ENCODE data around the gene C17orf107. TPM values are rescaled to one million over a fixed set of nuclear protein-coding genes. Genes with fewer than 3 reads are reported as not detected.

Gene C17orf107
- polyA plus RNA-seq, 3 donors = 1.6 to 2.1 (median 1.8) TPM

- no peak for DNase-seq
Measured at GRCh38 chr17:4934173-4934979, 35.0 kb downstream of the C17orf107 start.

GRCh38 chr17:4935650-4936049 is 36.3 kb downstream of the C17orf107 start:
- DNase-seq = no peak

- no peak for DNase-seq
Measured at GRCh38 chr17:4936436-4936835, 37.1 kb downstream of the C17orf107 start.

GRCh38 chr17:4937553-4937952 is 38.2 kb downstream of the C17orf107 start:
- DNase-seq = no peak

- DNase-seq = no peak
Measured at GRCh38 chr17:4938069-4938491, 38.7 kb downstream of the C17orf107 start.

- DNase-seq = no peak
Measured at GRCh38 chr17:4938688-4939545, 39.6 kb downstream of the C17orf107 start.

- DNase-seq = no peak
Measured at GRCh38 chr17:4939546-4939795, 40.1 kb downstream of the C17orf107 start.

- DNase-seq = peak; percentile 100
Measured at GRCh38 chr17:4939796-4940554, 40.6 kb downstream of the C17orf107 start, which contains the start of the genes RNF167 and SLC25A11. TSS of gene RNF167 (plus strand) at chr17:4940268. CDS start at chr17:4940910, 642 bp downstream. TSS of gene SLC25A11 (minus strand) at chr17:4940046. CDS start at chr17:4939910, 136 bp downstream.

- DNase-seq = no peak
Measured at GRCh38 chr17:4940555-4941318, 41.4 kb downstream of the C17orf107 start.

GRCh38 chr17:4941319-4941610 is 41.9 kb downstream of the C17orf107 start:
- no peak for DNase-seq

- DNase-seq = no peak
Measured at GRCh38 chr17:4942760-4943508, 43.6 kb downstream of the C17orf107 start.

GRCh38 chr17:4944163-4944553 is 44.8 kb downstream of the C17orf107 start:
- DNase-seq = no peak

GRCh38 chr17:4944554-4945175 is 45.3 kb downstream of the C17orf107 start:
- DNase-seq = no peak

GRCh38 chr17:4945176-4945943 is 46.0 kb downstream of the C17orf107 start:
- no peak for DNase-seq

- DNase-seq = no peak
Measured at GRCh38 chr17:4945944-4946280, 46.6 kb downstream of the C17orf107 start.

- DNase-seq = no peak
Measured at GRCh38 chr17:4946312-4946976, 47.1 kb downstream of the C17orf107 start.

GRCh38 chr17:4947010-4947410 is 47.7 kb downstream of the C17orf107 start:
- no peak for DNase-seq

GRCh38 chr17:4947411-4948165 is 48.3 kb downstream of the C17orf107 start:
- DNase-seq = no peak
